Inflammatory macrophage treated with lipopolysaccharide for 1 hour (primary cell): Measurements from ENCODE around the gene WDR1.

Experiments used
- DNase-seq, 2 donors: peaks; one replicate each; pipeline ENCODE4 v3.0.0-alpha.2; 2020 to 2022

Gene WDR1

DNA sequence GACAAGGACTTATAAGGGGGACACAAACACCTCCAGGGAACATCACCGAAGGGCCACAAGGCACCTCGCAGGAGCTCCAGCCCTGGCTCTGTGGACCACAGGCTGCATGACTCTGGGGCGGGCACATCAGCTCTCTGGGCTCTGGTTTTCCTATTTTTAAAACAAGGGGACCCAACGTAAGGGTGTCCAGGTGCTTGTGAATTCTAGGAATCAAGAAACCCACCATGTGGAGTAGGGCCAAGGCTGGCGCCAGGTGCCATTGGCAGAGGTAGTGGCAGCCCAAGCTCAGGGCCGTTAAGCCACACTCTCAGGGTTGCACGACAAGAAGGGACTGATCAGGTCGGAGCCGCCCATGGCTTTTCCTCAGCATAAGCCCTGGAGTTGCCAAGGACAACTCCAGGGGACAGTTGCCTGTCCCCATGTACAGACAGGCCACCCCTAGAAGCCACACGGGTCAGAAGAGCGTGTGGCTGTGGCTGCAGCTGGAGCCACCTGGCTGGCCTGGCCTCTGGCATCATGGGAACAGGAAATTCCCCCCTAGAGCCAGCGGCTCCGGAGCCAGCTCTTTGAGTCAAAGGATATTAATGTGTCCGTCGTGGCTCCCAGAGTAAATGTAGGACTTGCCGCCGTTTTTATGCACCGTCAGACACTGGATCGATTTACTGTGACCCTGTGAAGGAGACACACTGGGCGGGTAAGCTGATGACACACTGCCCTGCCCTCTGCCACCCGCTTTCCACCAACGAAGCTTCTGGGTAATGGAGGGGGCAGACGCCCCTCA lies 32.5 kb downstream of the WDR1 start:
- DNase-seq, result no peak

GRCh38 chr4:10083331-10083771 lies 33.2 kb downstream of the WDR1 start:
- no peak for DNase-seq

DNA sequence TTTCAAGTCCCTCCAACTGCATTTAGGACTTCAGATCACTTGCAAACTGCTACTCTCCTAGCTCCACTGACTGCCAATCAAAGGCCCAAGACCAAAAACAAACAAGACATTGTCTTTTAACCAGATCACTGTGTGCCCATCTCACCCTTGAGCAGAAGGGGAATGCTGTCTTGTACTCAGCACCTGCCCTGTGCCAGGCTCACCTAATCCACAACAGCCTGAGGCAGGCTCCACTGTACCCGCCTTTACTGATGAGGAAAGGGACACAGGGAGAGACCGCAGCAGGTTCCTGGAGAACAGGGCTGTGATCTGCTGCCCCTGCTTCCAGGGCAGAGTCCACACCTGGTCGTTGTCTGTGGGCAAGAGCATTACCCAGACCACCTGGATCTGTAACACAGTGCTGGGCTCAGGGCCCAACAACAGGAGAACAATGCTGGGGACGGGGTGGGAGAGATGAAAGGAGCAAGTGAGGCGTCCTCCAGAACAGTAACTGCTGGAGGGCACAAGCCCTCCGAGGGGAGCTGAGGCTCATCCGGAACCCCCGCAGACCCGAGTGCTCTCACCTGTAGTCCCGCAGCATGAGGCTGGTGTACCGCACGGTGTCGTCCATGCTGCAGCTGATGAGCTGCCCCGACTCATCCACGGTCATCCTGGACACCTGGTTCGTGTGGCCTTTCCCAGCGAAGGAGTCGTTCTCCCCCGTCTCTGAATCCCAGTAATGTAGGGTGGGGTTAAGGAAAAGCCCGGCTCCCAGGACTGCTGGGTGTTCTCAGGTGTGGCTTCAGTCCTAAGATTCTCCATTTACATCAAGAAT lies 33.9 kb downstream of the WDR1 start:
- no peak for DNase-seq

GRCh38 chr4:10082047-10082446 lies 34.6 kb downstream of the WDR1 start:
- DNase-seq, result no peak

- no peak for DNase-seq
Observed at GRCh38 chr4:10081218-10081606, 35.4 kb downstream of the WDR1 start.

DNA sequence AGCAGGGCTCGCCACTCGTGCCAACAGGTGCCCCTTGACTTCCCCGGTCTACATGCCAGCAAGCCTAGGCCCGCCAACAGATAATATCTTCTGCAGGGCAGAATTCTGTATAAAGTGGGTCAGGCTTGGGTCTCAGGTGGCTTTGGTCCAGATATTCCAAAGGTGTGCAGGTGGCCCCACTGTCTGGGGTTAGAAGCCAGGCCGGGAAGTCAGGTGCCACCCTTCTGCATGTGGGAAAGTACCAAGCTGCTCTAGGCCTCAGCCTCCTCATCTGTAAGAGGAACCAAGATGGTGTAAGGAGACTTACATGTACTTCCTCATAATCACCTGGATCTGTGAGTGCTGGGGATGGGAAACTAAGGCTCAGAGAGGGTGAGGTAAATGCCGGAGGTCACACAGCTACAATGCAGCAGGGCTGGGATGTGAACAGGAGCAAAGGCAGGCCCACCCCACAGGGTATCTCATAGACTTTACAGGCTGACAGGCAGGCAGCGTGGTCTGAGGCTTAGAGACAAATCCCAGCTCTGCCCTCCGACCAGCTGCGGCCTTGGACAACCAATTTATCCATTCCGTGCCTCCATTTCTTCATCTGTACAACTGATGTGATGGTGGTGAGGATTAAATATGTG lies 35.9 kb downstream of the WDR1 start:
- no peak for DNase-seq

DNA sequence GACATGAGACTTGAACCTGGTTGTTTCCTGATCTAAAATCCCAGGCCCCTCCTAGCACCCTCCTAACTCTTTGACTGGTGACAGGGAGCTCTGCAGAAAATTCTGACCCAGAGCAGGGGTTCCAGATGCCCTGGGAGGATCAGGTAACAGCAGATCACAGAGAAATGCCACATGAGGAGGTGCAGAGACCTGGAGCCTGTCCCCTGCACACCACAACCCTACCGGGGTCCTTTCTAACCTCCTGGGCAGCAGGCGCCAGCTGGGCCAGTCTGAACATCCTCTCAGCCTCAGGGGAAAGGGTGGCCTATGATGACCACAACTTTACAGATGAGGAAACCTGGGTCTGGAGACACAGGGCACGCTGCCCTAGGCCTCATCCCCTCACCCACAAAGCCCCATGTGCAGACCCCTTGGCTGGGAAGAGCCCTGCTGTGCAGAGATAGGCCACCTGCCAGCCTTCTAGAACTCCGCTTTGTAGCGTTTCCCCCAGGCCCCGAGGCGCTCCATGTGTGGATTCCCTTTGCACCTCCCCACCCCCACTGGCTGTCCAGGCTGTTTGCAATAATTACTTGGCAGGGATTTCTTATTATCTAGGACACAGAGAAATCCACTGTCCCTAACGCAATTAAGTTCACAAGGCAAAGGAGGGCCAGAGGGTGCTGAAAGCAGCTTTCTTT lies 36.5 kb downstream of the WDR1 start:
- no peak for DNase-seq

GRCh38 chr4:10079256-10079655 lies 37.3 kb downstream of the WDR1 start:
- DNase-seq, result no peak

DNA sequence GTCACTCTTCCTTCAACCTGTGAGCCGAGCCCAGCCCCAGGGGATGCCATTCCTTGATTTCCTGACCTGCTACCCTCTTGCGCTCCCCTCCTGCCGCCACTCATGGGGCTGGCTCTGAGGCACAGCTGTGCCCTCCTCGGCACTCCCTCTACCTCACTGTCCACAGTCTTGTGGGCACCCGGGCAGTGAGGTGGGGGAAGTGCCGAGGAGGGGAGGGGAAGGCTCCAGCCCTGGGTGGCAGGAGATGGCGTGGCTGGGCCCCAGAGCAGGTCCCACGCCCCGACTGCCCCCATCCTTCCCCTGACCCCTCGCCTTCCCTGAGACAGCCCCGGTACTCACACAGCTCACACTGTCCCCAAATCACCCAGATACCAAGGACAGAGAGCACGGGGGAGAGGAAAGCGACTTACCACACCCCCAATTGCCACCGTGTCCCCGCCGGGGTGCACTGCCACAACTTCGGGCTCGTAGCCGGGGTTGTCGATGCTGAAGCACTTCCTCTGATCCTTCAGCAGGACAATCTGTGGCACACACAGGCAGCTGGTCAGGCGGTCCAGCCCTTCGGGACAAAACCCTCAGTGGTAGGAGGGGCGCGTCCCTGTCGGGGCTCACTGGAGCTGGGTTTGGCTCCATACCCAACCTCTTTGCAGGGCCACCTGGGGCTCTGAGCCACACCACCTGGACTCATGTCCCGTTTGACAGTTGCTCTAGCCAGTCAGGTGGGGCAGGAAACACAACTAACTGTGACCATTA lies 37.9 kb downstream of the WDR1 start:
- DNase-seq, result no peak

- peak in 1 of 2 donors; percentile 35 for DNase-seq
Observed at GRCh38 chr4:10077483-10078335, 38.9 kb downstream of the WDR1 start.

- no peak for DNase-seq
Observed at GRCh38 chr4:10077076-10077475, 39.5 kb downstream of the WDR1 start.

DNA sequence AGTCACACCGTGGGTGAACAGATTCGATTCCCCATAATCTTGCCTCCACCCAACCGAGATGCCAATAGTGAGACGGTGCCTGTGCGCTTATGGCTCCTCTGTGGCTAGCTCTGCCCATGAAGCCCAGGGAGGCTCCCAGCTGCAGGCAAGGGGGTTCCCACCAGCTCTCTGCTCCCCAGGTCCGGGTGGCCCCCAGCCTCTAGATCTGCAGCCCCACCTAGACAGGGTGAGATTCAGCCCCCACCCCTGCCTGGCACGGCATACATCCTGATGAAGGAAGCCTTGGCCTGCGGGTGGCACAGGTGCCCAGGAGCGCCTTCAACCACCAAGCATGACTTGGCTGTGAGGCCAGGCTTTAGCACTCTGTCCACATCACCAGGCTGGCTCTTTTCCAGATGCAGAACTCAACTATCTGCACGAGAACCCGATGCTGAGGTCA lies 40.6 kb downstream of the WDR1 start:
- DNase-seq, result no peak

DNA sequence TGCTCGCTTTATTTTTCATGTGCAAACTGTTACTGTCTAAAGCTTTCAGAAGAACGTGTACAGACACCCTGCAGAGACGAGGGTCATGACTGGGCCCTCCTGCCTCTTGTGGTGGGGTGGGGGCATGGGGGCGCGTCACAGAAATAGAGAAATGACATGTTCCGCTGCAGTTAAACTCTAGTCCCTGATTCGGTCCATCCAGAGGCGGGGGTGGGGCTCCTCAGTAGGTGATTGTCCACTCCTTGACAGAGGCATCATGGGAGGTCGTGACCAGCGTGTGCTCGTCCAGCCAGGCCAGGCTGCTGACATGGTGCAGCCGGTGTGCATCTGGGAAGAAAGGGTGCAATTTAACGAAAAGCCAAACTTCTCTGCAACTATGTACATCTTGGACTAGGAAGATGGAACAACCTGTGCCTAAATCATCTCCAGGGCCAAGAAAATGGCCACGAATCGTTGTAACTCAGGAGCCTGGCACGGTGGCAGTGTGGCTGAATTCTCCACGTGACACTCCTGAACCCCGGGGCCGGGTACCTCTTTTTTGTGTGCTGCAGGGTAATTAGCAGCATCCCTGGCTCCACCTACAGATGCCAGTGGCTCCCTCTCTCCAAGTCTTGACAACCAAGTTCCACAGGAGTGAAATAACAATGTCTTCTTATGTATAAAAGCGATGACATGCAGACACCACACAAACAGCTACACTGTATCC lies 41.3 kb downstream of the WDR1 start:
- DNase-seq, result no peak

DNA sequence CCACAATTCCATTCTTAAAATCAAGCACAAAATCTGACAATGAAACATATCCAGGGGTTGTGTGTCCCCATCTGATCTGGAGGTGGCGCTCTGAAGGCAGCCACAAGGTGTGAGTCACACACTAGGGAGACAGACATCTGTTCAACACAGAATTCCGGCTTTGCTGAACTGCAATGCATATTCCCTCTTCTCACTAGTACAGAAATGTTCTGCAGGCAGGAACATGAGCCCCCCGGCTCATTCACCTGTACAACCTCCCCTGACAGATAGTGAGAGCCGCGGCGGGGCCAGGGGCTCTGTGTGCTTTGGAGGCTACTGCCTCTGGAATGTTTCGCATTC lies 41.9 kb downstream of the WDR1 start:
- no peak for DNase-seq

DNA sequence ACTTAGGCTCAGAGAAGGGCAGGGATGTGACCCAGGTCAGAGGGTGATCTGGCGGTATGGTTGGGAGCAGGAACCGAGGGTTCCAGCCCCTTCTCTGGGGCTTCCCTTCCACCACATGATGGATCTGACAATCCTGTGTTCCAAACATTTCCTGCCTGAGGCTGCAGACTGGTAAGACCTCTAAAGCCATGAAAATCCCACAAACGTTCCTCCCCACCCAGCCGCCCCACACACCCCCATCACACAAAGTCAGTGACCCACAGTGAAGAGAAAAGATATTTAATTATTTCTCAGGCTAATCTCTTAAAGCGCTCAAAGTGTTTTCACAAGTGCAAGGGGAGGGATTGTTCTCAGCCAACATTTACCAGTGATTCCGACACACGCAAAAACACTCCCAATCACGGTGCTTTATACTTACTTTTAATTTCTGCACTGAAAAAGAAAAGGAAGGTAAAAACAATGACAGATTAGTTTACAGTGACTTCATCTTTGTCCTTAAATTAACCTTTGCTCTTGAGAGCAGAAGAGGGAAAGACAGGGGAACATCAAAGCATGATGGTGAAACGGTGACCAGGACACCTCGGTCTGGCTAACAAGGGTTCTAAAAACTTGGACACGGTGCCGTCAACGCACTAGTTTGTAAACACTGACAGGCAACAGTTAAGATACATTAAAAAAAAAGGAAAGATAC lies 42.4 kb downstream of the WDR1 start:
- no peak for DNase-seq

DNA sequence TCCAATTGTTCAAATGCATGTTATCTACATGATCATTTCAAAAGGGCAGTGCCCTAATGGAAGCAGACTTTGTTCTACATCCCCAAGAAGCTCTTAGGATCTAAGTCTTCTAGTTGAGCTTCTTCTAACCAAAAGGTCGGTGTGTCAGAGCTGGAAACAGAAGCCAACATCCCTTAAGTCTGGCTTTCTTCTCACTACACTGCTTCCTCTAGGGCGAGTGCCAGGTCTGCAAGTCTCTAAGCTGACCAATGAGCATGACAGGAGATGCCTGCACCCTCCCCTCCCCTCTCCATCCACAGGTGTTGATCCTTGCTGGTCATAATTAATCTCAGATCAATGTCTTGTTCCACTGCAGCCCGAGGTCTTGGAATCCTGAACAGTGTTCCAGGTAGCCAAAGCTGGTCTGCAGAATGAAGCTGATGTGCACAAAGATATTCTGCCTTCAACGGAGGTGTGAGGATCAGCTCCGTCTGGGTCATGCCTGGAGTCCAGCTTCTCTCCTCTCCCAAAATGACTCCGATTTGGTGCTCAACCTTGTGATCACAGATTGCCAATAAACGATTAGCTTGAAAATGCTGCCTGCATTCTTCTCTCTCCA lies 44.1 kb downstream of the WDR1 start:
- DNase-seq, result no peak

DNA sequence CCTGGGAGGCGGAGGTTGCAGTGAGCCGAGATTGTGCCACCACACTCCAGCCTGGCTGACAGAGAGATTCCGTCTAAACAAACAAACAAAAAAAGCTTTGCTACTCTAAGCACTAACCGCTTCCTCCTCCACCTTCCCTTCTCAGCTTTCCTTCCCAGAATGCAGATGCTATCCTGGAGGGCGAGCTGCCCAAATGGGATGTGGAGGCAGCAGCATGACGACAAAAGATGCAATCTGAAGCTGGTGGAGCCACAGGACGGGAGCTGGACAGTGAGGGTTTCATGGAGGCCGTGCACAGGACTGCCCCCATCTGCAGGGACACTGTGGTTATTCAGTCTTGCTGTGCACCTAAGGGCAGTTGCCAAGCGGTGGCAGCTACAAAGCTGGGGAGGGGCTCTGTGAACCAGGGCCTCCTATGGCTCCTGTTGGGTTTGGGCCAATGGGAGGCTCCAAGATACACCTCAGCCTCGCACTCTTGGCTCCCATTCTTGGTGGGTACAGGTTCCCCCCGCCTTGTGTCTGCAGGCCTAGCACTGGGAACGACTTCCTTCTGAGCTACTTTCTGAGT lies 47.4 kb downstream of the WDR1 start:
- DNase-seq, result no peak

DNA sequence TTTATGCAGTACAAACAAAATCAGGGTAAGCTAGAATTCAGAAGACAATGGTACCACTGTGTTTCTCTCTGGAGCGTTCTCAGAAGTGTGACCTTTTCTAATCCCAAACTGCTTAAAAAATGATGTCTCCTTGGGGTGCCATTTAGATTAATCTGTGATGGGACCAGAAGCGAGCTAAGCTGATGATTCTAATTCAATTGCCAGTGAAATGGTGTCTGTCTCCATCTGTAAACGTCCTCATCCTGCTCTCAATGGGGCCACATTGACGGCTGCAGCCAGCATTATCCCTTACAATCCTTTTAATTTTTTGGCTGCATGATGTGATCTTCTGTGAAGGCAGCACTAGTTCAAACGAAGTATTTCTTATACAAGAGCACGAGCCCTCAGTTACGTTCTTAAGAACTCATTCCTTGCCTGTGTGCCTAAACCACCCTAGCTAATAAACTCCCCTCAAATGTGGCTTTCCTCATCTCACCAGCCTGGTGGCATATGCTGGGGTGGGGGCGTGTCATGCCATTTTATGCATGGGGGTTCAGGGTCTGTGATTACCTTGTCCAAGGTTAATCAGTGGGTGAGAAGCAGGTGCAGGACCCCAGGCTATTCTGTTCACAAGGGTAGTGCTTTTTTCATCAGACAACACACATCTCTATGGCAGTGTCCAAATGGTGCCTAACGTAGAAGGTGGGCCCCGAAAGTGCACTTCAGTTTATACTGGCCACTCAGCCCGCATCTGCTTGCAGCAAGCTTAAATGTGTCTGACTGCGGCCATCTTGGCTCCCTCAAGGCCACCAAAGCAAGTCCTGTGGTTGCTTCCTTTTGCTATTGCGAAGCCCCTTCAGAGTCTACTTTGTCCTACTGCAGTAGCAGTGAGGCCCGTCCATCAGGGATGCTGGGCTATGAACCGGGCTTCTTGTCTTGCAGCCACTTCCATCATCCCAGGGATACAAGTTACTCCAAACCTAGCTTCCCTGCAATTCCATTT lies 49.6 kb downstream of the WDR1 start:
- no peak for DNase-seq
